Measurements from ENCODE around the gene MAP3K19.

GRCh38 chr2:134919341-134920210, 127.7 kb downstream of the MAP3K19 start:
- TF ChIP-seq POLR2AphosphoS5 (IDR thresholded peaks at IDR 0.05; ENCODE audit: low read depth, low read length), result no peak
- TF ChIP-seq CTCF (IDR thresholded peaks at IDR 0.05), result no peak
- TF ChIP-seq TCF7L2 (IDR thresholded peaks at IDR 0.05; ENCODE audit: low read depth, low read length), result no peak

All from Panc1 (cell line).